Gastroesophageal sphincter (tissue), 4 donors: Measurements from ENCODE around the gene INSYN1. TPM values are rescaled to one million over a fixed set of nuclear protein-coding genes. Genes with fewer than 3 reads are reported as not detected.

Experiments
- ATAC-seq: fragments of 150-250 bp; one replicate; pipeline ENCODE4 v1.9.1; 2016; ENCODE audit warnings: mild to moderate bottlenecking, moderate library complexity
- H3K27ac ChIP-seq, 4 donors: fragments of 200-600 bp; sonication (generic) in 3 of 4; 1 replicate in 3 of 4; 2 replicates in 1 of 4; pipeline ENCODE4 v1.5.1; 2016 to 2019
- H3K27me3 ChIP-seq: fragments of 200-600 bp; sonication (generic); one replicate; pipeline ENCODE4 v1.5.1; 2019
- H3K36me3 ChIP-seq, 2 donors: fragments of 200-600 bp; sonication (generic); one replicate each; pipeline ENCODE4 v1.5.1; 2019; ENCODE audit warnings: control low read depth in 1 of 2
- H3K4me1 ChIP-seq, 3 donors: fragments of 200-600 bp; sonication (generic); 1 replicate in 2 of 3; 2 replicates in 1 of 3; pipeline ENCODE4 v1.5.1; 2016 to 2019; ENCODE audit warnings: control low read depth in 2 of 3
- H3K4me3 ChIP-seq, 2 donors: fragments of 200-600 bp; sonication (generic); one replicate each; pipeline ENCODE4 v1.5.1; 2019; ENCODE audit warnings: mild to moderate bottlenecking in 1 of 2, moderate library complexity in 1 of 2
- H3K9me3 ChIP-seq, 3 donors: fragments of 200-600 bp; sonication (generic); one replicate each; pipeline ENCODE4 v1.5.1; 2017 to 2019; ENCODE audit warnings: control low read depth in 2 of 3
- EP300 ChIP-seq: sonication (generic); formaldehyde crosslinking; IDR thresholded peaks from one replicate; pipeline ENCODE4 v1.6.1; 2017; ENCODE audit warnings: antibody characterized with exemption, mild to moderate bottlenecking
- POLR2A ChIP-seq, 2 donors: fragments of 450-650 bp; IDR thresholded peaks; one replicate each; pipeline ENCODE4 v1.6.1; 2017; ENCODE audit warnings: antibody characterized with exemption in 2 of 2, mild to moderate bottlenecking in 2 of 2, moderate library complexity in 1 of 2
- POLR2AphosphoS5 ChIP-seq: sonication (generic); formaldehyde crosslinking; IDR thresholded peaks from one replicate; pipeline ENCODE4 v1.6.1; 2017; ENCODE audit warnings: antibody characterized with exemption
- WGBS, 2 donors: methylation state at CpG; one replicate each; pipeline ENCODE4 v1.1.5; 2018; ENCODE audit warnings: low coverage in 1 of 2; 5-methylcytosine and 5-hydroxymethylcytosine counted together
- total RNA-seq, 4 donors: library from RNA; depleted of rRNA; stranded (reverse); fragments of >200 nt; gene quantifications; one replicate each; pipeline ENCODE4 v1.1.0, GENCODE V29; 2016
- TF ChIP-seq, protein P1 (sequence below), 4 experiments: fragments of 200-600 bp in 2 of 4; fragments of 450-650 bp in 2 of 4; sonication (generic) in 1 of 4; IDR thresholded peaks; one replicate each; pipeline ENCODE4 v1.5.1; 2017 to 2019; ENCODE audit warnings: antibody characterized with exemption in 4 of 4, mild to moderate bottlenecking in 2 of 4, moderate library complexity in 2 of 4

Gene INSYN1
- total RNA-seq, 4 donors from 2014 or later: 11.4 to 30.2 (median 16.3) TPM

DNA sequence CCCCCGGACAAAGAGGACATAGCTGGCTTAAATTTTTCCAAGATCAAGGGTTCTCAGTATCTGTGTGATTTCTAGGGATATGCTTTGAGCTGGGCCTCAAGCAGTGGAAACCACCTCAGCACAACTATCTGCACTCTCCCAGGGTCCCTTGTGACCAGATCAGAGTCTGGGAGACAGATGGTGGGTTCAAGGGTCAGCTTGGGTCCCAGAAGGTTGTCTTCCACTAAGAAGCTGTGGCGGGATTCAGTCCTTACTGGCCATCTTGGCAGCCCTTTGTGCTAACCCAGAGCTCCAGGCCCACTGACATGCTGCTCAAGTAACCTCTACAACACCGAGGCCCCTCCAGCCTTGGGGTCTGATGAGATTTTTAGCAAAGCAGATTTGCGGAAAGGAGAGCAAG, 2.7 kb downstream of the INSYN1 start:
- ATAC-seq: no peak
- TF ChIP-seq POLR2A (IDR thresholded peaks at IDR 0.05): no peak
- TF ChIP-seq, protein P1, sequence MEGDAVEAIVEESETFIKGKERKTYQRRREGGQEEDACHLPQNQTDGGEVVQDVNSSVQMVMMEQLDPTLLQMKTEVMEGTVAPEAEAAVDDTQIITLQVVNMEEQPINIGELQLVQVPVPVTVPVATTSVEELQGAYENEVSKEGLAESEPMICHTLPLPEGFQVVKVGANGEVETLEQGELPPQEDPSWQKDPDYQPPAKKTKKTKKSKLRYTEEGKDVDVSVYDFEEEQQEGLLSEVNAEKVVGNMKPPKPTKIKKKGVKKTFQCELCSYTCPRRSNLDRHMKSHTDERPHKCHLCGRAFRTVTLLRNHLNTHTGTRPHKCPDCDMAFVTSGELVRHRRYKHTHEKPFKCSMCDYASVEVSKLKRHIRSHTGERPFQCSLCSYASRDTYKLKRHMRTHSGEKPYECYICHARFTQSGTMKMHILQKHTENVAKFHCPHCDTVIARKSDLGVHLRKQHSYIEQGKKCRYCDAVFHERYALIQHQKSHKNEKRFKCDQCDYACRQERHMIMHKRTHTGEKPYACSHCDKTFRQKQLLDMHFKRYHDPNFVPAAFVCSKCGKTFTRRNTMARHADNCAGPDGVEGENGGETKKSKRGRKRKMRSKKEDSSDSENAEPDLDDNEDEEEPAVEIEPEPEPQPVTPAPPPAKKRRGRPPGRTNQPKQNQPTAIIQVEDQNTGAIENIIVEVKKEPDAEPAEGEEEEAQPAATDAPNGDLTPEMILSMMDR (IDR thresholded peaks at IDR 0.05): no peak
- no peak for TF ChIP-seq EP300
- no peak for TF ChIP-seq POLR2AphosphoS5
- Histone ChIP-seq H3K27ac (no peak overlapping the region), H3K4me3 (no peak overlapping the region), H3K27me3 (peaks cover 17% of the 10 kb centered on the region), H3K36me3 (peaks cover 0 to 4% of the 10 kb centered on the region in 2 donors), H3K9me3 (no peaks in the 10 kb centered on the region), H3K4me1 (peaks cover 0 to 45% (median 14%) of the 10 kb centered on the region in 3 donors)
- WGBS, 2 donors: 73 to 94% methylated on average over 2 to 3 of the region's 4 CpGs

DNA sequence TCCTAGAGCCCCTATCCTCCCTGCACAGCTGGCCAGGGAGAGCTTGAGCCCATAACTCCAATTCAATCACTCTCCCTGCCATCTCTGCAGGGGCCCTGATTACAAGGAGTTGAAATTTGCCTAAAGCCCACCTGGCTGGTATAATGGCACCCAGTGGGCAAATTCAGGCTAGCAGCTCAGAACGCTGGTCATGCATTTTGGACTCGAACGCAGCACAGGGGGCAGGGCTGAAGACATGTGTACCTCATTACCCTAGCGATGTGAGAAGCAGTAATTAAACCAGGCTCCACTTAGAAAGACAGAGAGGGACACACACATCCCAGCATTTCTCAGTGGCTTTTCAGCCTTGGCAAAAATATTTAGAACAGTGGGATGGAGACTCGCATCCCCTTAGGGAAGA, 3.2 kb downstream of the INSYN1 start:
- 100% methylated on average over 1 of the region's 5 CpGs for WGBS, 2 donors

DNA sequence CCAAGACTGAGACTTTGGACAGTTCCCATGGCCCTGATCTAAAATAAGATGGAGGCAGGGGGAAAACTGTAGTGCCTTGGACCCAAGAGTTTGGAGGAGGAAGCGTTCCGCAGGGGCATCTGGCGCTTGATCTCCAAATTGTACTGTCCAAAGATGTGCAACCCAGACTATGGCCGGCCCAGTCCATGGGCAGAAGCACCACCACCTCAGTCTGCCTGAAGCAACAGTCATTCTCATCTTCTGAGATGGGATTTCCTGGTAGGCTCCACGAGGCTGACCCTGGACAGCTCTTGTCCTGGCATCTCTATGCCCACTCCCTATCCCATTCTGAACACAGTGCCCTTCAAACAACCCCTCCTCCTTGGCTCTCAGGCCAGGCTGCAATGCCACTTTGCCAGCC, 3.6 kb downstream of the INSYN1 start:
- Histone ChIP-seq H3K9me3 (no peaks in the 10 kb centered on the region), H3K27ac (no peak overlapping the region), H3K27me3 (peaks cover 17% of the 10 kb centered on the region), H3K36me3 (peaks cover 0 to 4% of the 10 kb centered on the region in 2 donors), H3K4me1 (peaks cover 0 to 42% (median 14%) of the 10 kb centered on the region in 3 donors), H3K4me3 (no peak overlapping the region)
- ATAC-seq: no peak
- TF ChIP-seq POLR2A (IDR thresholded peaks at IDR 0.05) (no peak), EP300 (no peak), POLR2AphosphoS5 (no peak)
- TF ChIP-seq, protein P1 (IDR thresholded peaks at IDR 0.05): no peak
- 93% methylated on average over 3 of the region's 5 CpGs; no CpG with 5 or more reads in 1 of the 2 donors for WGBS, 2 donors

More for the DNA sequence above, 3.2 kb downstream of the INSYN1 start:
- peaks cover 0 to 4% of the 10 kb centered on the region in 2 donors for H3K36me3 ChIP-seq
- H3K27ac ChIP-seq: no peak overlapping the region
- H3K9me3 ChIP-seq: no peaks in the 10 kb centered on the region
- peaks cover 0 to 45% (median 14%) of the 10 kb centered on the region in 3 donors for H3K4me1 ChIP-seq
- no peak for TF ChIP-seq POLR2A (IDR thresholded peaks at IDR 0.05)
- TF ChIP-seq, protein P1 (IDR thresholded peaks at IDR 0.05): no peak
- no peak for TF ChIP-seq POLR2AphosphoS5
- no peak for TF ChIP-seq EP300
- no peak for ATAC-seq
- H3K27me3 ChIP-seq: peaks cover 17% of the 10 kb centered on the region
- H3K4me3 ChIP-seq: no peak overlapping the region

DNA sequence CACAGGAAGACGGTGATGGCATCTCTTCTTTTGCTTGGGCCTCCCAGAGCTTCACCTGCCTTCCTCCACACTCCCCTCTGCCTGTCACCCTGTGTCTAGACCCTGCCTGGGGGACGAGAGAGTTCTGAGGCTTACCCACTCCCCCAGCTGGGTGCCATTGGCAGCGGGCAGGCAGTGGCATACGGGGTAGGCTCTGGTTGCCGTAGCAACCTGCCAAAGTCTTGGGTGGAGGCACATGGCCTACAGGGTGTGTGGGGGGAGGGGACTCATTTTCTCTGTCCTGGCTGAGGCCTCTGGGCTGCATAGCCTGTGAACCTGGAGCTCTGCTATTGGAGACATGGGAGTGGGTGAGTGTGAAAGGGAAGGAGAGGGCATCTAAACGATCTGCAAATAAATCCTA, 4.4 kb downstream of the INSYN1 start:
- 57 to 90% methylated on average over 3 of the region's 6 CpGs for WGBS, 2 donors
- H3K36me3 ChIP-seq: peaks cover 0 to 4% of the 10 kb centered on the region in 2 donors
- no peak for TF ChIP-seq POLR2AphosphoS5
- no peak for TF ChIP-seq EP300
- TF ChIP-seq, protein P1 (IDR thresholded peaks at IDR 0.05): no peak
- no peak for TF ChIP-seq POLR2A (IDR thresholded peaks at IDR 0.05)
- no peak overlapping the region for H3K4me3 ChIP-seq
- no peak overlapping the region for H3K27ac ChIP-seq
- peaks cover 17% of the 10 kb centered on the region for H3K27me3 ChIP-seq
- no peaks in the 10 kb centered on the region for H3K9me3 ChIP-seq
- peaks cover 0 to 34% (median 14%) of the 10 kb centered on the region in 3 donors for H3K4me1 ChIP-seq
- ATAC-seq: no peak

DNA sequence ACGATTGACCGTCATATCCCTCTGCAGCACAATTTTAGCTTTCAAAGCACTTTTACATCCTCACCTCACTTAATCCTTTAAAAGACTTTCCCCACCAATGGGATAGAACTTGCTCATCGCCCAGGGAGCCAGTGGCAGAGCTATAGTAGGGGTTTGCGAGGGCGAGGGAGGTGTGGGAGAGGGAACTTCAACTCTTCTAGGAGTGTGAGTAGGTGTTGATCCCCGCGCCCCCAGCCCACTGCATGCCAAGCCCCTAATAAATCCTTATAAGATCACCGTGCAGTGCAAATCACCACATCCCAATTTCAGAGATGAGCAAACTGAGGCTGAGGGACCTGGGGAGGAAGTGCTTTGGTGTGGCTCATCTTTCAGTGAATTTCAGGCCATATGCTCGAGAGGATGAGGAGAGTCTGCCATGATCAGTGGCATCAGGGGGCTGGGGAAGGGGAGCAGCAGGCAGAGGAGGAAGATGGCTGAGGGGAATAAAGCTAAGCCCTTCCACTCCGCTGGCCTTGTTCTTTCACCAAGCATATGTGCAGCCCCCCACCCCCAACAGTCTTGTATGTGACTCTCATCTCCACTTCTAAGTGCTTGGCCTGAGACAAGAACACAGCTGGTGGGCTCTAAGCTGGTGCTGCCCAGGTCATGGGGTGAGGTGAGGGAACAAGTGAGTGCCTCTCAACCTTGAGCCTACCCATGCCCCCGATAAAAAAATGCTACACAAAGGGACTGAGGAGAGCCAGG, 5.1 kb downstream of the INSYN1 start:
- WGBS, 2 donors: 90 to 100% methylated on average over 2 to 11 of the region's 11 CpGs

More for the DNA sequence above, 5.1 kb downstream of the INSYN1 start:
- Histone ChIP-seq H3K9me3 (no peaks in the 10 kb centered on the region), H3K36me3 (peaks cover 0 to 4% of the 10 kb centered on the region in 2 donors), H3K27me3 (peaks cover 17% of the 10 kb centered on the region), H3K27ac (no peak overlapping the region), H3K4me1 (peaks cover 0 to 31% (median 13%) of the 10 kb centered on the region in 3 donors), H3K4me3 (no peak overlapping the region)
- no peak for ATAC-seq
- TF ChIP-seq, protein P1 (IDR thresholded peaks at IDR 0.05): no peak
